AG09319 (cell line): Measurements from ENCODE around the gene STIMATE.

ENCODE experiments used
- DNase-seq: peaks from one replicate; pipeline ENCODE4 v3.0.0-alpha.2; 2010; ENCODE audit warnings: low read depth; ENCODE audit errors: extremely low read depth
- CTCF ChIP-seq: IDR thresholded peaks from 2 replicates; pipeline ENCODE4 v1.5.1; 2011; ENCODE audit warnings: low read depth, mild to moderate bottlenecking, inconsistent platforms, low read length, moderate library complexity

STIMATE gene

GRCh38 chr3:52793702-52794611, 103.4 kb downstream of the STIMATE start:
- DNase-seq: no peak
- no peak for TF ChIP-seq CTCF

GRCh38 chr3:52792961-52793695, 104.2 kb downstream of the STIMATE start:
- DNase-seq: no peak
- no peak for TF ChIP-seq CTCF

GRCh38 chr3:52792413-52792812, 104.9 kb downstream of the STIMATE start:
- TF ChIP-seq CTCF: no peak
- no peak for DNase-seq

GRCh38 chr3:52791928-52792327, 105.4 kb downstream of the STIMATE start:
- no peak for DNase-seq
- no peak for TF ChIP-seq CTCF

- no peak for TF ChIP-seq CTCF
- no peak for DNase-seq
Observed at GRCh38 chr3:52791366-52791765, 106.0 kb downstream of the STIMATE start.

- DNase-seq: no peak
- TF ChIP-seq CTCF: no peak
Observed at GRCh38 chr3:52790741-52791140, 106.6 kb downstream of the STIMATE start.

GRCh38 chr3:52790337-52790736, 107.0 kb downstream of the STIMATE start:
- no peak for TF ChIP-seq CTCF
- no peak for DNase-seq
